GM19238 (cell line): Measurements from ENCODE around the gene ADAMTSL5.

Experiments
- DNase-seq: peaks from one replicate; pipeline ENCODE4 v3.0.0; 2011; ENCODE audit warnings: low spot score; ENCODE audit not compliant: insufficient read length

ADAMTSL5 gene

GRCh38 chr19:1467490-1468273 lies 45.1 kb downstream of the ADAMTSL5 start:
- DNase-seq = no peak

- DNase-seq = no peak
Measured at GRCh38 chr19:1467215-1467489, 45.7 kb downstream of the ADAMTSL5 start.

GRCh38 chr19:1466461-1467214 lies 46.2 kb downstream of the ADAMTSL5 start:
- DNase-seq = no peak

- DNase-seq = no peak
Measured at GRCh38 chr19:1466018-1466460, 46.8 kb downstream of the ADAMTSL5 start.

GRCh38 chr19:1465191-1466016 lies 47.4 kb downstream of the ADAMTSL5 start:
- DNase-seq = no peak

- no peak for DNase-seq
Measured at GRCh38 chr19:1461862-1462261, 51.0 kb downstream of the ADAMTSL5 start.

- no peak for DNase-seq
Measured at GRCh38 chr19:1460033-1460995, 52.5 kb downstream of the ADAMTSL5 start.

- DNase-seq = no peak
Measured at GRCh38 chr19:1459479-1459878, 53.3 kb downstream of the ADAMTSL5 start.

GRCh38 chr19:1457892-1458291 lies 54.9 kb downstream of the ADAMTSL5 start:
- no peak for DNase-seq

- DNase-seq = no peak
Measured at GRCh38 chr19:1457031-1457739, 55.6 kb downstream of the ADAMTSL5 start.

- DNase-seq = no peak
Measured at GRCh38 chr19:1456121-1456900, 56.5 kb downstream of the ADAMTSL5 start.

- peak; percentile 72 for DNase-seq
Measured at GRCh38 chr19:1455336-1456120, 57.3 kb downstream of the ADAMTSL5 start.
